GM21619 (cell line): ENCODE results near the gene FBXW7.

ENCODE experiments used
- ATAC-seq: cut with Tn5 transposase; IDR thresholded peaks from one replicate; pipeline ENCODE4 v1.9.1; 2021; ENCODE audit not compliant: unreplicated experiment

The FBXW7 gene

DNA sequence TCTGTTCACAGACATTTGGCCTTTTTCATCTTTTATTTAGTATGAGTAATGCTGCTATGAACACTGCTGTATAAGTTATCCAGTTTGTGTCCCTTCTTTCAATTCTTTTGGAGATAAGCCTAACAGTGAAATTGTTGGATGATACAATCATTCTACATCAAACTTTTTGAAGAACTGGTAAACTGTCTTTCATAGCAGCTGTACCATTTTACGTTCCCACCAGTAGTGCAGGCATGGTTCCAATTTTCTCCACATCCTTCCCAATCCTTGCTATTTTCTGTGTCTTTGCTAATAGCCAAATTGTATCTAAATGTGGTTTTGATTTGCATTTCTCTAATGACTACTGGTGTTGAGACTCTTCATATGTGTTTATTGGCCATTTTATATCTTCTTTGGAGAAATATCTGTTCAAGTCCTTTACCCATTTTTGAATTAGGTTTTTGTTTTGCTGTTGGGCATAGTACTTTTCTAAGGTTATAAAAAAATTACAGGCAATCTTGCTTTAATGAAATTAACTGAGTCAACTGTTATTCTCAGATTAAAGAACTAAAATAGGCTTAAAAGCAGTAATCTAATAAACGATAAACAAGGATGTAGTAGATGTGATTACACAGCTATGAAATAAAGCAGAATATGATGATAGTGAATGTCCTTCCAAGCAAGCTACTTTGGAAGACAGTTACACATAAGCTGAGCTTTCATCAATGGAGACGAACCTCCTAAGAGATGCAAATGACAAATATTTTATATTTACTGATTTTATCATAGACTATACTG, 57.2 kb downstream of the FBXW7 start:
- no peak for ATAC-seq

DNA sequence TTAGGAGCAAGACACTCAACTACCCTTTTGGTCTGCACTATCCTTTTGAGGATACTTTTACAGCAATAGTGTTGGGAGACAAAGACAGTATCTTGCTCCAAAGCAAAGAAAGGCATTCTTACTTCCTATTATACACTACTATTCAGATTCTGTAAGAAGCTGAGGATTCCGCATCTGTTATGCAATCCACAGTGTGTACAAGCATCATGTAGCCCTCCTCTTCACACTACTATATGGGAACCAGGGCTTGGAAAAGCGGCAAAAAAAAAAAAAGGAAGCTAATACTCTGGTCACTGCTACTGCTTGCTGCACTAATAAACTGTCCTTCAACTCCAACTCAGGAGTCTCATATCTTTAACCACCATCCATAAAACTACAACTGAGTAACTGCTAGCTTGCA, 59.1 kb downstream of the FBXW7 start:
- no peak for ATAC-seq

GRCh38 chr4:152471251-152471792, 64.6 kb downstream of the FBXW7 start:
- ATAC-seq = no peak

DNA sequence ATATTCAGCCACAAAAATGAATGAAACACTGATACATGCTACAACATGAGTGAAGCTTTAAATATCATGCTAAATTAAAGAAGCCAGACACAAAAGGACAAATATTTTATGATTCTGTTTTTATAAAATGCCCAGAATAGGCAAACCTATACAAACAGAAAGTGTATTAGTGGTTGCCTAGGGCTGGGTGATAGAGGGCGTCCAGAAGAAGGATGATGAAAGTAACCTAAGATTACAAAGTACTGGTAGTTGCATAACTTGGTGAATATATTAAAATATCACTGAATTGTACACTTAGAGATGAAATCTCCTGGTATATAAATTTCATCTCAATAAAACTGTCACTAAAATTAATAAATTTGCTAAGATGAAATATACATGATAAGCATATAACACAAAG, 67.5 kb downstream of the FBXW7 start:
- ATAC-seq = no peak

DNA sequence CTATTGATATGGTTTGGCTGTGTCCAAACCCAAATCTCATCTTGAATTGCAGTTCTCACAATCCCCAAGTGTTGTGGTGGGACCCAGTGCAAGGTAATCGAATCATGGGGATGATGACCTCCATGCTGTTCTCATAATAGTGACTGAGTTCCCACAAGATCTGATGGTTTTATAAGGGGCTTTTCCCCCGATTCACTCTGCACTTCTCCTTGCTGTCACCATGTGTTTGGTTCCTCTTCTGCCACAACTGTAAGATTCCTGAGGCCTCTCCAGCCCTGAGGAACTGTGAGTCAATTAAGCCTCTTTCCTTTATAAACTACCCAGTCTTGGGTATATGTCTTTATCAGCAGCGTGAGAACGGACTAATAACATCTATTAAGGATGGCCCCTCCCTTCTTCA, 68.8 kb downstream of the FBXW7 start:
- no peak for ATAC-seq

- ATAC-seq = no peak
Observed at GRCh38 chr4:152464030-152464823, 71.7 kb downstream of the FBXW7 start.

DNA sequence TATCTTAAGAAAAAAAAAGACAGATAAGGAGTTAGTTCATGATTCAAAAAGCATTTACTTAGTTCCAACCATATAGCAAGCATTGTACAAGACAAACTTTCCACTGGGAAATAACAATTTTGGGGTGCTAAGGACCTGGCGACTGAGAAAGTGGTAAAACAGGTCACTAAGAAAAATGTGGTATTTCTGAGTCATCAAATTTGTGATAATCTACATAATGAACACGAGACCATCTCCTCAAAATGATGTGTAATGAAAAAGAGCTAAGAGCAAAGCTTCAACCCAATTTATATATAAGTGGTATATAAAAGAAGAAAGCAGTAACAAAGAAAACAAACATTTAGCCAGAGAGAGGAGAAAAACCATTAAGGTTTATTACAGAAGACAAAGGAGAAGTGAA, 72.3 kb downstream of the FBXW7 start:
- ATAC-seq = no peak

GRCh38 chr4:152462695-152463094, 73.2 kb downstream of the FBXW7 start:
- ATAC-seq = no peak

- ATAC-seq = peak; percentile 68
Observed at GRCh38 chr4:152462047-152462446, 73.8 kb downstream of the FBXW7 start.

- no peak for ATAC-seq
Observed at GRCh38 chr4:152460488-152460887, 75.4 kb downstream of the FBXW7 start.

GRCh38 chr4:152459326-152459725, 76.6 kb downstream of the FBXW7 start:
- no peak for ATAC-seq

DNA sequence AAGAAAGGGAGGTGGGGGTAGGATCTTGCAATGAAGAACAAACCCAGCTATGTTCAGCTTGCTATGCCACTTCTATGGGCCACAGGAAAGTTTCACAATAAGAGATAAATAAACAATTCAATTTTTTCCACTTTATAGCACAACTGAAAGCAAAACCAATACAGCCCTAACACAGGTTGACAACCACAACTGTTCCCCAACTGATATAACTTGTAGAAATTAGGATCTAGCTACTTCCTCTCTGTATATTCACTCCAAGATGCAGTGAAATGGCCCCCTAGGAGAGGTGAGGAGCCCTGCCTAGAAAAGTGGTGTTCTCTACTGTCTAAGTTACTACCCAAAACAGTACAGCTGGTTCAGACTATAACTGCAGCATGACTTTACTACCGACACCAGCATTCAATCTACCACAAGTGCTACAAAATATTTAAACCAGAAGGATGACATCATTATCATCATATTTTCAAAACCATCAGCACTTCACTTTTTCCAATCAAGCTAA, 77.0 kb downstream of the FBXW7 start:
- ATAC-seq = no peak

DNA sequence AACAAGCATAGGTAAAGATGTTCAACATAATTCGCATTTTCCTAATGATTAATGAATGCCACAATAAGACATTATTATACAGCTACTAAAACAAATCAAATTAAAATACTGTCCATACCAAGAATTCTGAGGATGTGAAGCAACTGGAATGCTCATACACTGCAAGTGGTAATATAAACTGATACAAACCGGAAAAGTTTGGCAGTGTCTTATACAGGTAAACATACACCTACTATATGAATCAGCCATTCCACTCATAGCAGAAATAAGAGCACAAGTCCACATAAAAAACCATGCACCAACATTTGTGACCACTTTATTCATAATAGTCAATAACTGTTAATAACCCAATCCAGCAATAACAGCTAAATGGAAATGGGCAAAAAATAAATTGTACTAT, 79.3 kb downstream of the FBXW7 start:
- ATAC-seq = no peak

DNA sequence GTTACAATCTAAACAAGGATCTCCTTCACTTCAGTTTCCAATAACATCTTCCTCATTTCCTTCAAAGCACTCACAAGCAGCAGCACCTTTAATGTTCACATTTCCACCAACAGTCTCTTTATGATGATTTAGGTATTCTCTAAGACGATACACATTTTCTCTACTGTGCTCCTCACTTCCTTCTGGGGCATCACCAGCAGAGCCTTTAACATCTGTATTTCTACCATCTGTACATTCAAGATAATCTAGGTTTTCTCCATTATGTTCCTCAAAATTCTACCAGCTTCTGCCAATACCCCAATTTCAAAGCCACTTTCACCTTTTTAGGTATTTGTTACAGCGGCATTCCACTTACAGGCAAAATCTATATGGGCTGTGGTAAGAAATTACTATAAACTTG, 80.6 kb downstream of the FBXW7 start:
- ATAC-seq = no peak

- no peak for ATAC-seq
Observed at GRCh38 chr4:152454398-152455011, 81.4 kb downstream of the FBXW7 start.

GRCh38 chr4:152451496-152451895, 84.4 kb downstream of the FBXW7 start:
- no peak for ATAC-seq

DNA sequence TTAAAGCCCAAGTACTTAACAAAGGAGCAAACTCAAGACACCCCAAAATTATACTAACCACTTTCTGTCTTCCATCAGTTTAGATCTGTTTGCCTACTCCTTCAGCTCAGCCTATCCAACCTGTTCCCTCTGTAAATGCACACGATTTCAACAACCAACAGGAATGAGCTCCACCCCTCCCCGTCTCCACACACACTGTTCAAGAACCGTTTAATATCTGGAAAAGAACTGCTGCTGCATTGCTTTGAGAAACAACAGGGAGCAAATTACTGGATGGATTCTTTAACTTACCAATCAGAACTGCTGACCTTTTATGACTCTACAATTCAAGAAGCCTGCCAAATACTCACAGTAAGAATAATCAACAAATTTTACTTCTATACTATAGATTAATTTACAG, 87.0 kb downstream of the FBXW7 start:
- no peak for ATAC-seq

DNA sequence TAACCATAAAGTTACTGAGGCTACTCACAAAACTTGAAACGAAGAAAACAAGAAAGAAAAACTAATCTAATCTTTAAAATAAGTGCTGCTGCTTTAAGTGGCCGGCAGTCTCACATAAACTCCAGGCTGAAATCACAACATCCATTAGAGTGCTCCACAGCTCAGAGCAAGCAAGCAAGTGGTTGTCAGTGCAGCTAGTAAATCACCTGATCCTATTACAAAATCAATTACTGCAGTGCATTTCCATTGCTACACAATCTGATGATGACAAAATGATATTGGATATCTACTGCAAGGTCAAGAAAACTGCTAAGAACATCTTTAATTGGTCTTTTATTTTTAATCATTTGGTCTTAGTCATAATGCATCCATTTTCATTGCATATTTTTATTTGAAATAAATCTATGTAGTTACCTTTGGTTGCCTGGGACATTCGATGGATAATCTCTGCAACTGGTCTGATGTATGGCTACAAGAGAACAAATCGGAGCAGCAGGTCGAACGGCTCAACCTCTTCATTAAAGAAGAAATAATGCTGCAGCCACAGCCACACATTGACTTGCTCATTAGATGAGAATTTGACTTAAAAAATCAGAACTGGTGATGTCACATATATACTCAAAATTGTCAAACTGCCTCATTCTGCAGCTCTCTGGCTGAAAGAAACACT, 87.7 kb downstream of the FBXW7 start:
- ATAC-seq = no peak

DNA sequence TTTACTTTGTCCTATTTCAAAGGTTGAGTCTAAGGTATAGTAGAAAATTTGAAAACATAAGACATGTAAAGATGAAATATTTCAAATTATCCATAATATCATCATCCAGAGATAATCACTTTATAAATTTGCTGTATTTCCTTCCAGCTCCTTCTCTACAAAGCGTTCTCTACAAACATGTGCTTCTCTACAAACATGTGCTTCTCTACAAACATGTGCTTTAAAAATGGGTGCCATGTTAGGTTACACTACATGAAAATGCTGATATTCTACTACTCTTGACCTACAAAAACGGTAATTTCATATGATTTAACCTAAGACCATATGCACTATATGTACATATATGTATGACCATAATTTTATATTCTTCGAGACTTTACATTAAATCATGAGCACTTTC, 92.0 kb downstream of the FBXW7 start:
- no peak for ATAC-seq

DNA sequence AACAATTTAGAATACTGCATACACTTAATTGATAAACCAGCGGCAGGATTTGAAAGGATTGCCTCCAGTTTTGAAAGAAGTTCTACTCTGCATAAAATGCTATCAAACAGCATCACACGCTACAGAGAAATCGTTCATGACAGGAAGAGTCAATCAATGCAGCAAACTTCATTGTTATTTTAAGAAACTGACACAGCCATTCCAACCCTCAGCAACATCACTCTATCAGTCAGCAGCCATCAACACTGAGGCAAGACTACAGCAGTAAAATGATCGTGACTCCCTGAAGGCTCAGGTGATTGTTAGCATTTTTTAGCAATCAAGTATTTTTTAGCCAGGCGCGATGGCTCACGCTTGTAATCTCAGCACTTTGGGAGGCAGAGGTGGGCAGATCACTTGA, 98.3 kb downstream of the FBXW7 start:
- no peak for ATAC-seq

DNA sequence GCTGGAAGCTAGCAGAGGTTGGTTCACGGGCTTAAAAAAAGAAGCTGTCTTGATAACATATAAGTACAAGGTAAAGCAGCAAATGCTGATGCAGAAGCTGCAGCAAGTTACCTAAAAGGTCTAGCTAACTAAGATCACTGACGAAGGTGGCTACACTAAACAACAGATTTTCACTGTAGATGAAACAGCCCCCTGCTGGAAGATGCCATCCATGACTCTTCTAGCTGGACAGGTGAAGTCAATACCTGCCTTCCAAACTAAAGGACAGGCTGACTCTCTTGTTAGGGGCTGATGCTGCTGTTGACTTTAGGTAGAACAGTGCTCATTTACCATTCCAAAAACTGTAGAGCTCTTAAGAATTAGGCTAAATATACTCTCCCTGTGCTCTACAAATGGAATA, 99.5 kb downstream of the FBXW7 start:
- no peak for ATAC-seq
